GM08714 (cell line): ENCODE results near the gene HIBADH.

Source experiments
- H3K4me3 ChIP-seq: fragments of 200-500 bp; sonication (Bioruptor generic); 2 replicates; pipeline ENCODE4 v1.5.1; 2014; ENCODE audit warnings: mild to moderate bottlenecking, low read length, inconsistent platforms
- ZNF274 ChIP-seq: IDR thresholded peaks from 2 replicates; pipeline ENCODE4 v1.6.1; 2012; ENCODE audit warnings: mild to moderate bottlenecking, low read depth, low read length

The HIBADH gene

GRCh38 chr7:27606270-27607209, 56.1 kb downstream of the HIBADH start:
- H3K4me3 ChIP-seq: no peak overlapping the region
- TF ChIP-seq ZNF274: no peak

DNA sequence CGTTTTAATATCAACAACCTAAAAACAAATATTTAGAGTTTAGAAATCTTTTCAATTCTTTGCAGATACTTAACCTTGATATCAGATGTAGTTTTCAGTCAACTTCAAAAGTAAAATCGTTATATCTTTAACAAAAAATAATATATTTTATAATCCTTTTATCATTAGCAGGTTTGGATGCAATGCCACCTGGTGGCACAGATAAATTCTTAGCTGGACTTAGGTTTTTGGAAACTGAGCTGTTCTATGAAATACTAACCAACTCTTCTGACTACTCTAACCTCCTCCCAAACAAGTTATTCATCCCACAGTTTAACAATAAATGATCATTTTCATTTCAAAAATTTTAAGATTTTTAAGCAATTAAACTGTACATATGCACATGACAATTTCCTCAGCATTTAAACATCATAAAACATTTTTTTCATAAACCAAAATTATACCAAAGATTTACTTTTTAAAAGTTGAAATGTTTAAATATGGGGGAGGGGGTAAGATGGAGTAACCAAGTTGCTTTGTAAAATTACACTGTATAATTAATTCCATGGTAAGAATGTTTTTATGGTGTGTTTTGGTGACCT, 56.9 kb downstream of the HIBADH start:
- H3K4me3 ChIP-seq: no peak overlapping the region; the same call in 1 of the 2 replicates
- no peak for TF ChIP-seq ZNF274

DNA sequence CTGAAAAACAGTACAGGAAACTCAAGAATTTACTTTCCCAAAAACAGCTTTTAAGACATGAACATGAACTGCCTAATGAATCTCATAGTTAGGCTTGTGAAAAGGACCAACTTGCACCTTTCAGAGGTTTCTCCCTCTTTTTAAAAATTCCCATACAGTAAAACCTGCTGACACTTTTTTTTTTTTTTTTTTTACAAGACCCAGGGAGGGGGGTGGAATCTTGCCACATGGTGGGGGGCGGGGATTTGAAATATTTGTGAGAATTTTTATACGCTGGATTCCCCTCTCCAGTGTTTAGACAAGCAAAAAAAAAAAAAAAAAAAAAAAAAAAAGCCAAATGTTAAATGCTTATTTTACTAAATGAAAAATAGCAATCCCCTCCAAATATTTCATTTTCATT, 57.4 kb downstream of the HIBADH start:
- TF ChIP-seq ZNF274: no peak
- peak overlapping the region; percentile 11; the same call in 1 of the 2 replicates for H3K4me3 ChIP-seq

- no peak overlapping the region for H3K4me3 ChIP-seq
- no peak for TF ChIP-seq ZNF274
Measured at GRCh38 chr7:27603813-27604212, 58.9 kb downstream of the HIBADH start.

DNA sequence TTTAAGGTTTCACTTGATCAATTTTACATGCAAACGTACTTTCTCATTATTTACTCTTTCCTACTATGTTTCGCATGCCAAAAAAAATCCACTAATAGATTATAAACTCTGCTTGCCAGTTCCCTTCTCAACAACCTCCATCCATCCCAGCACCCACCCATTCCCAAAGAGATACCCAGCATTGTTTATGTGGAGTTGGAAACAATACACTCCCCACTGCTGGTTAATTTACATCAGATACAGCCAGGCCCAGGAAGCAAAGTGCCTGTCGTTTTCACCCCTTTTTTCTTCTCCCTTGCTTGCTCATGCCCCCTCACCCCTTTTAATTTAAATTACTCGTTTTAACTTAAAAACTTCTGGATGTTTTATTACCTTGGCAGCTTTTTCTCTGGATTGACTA, 59.9 kb downstream of the HIBADH start:
- TF ChIP-seq ZNF274: no peak

DNA sequence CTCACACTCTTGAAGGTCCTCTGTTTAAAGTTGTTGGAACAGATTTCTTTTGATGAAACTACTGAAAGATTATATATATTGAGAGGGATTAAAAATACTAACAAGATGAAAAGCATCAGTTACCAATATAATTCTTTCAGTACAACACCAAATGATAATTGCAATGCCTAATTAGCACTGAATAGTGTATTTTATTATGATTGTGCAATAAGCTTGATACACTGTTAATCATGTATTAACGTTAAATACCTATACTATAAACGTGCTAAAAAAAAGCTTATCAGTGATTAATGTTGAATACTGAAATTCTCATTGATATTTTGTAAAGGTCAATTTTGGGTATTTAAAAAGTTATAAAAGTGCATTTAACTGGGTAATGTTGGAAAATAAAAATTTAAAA, 61.5 kb downstream of the HIBADH start:
- no peak for TF ChIP-seq ZNF274
- no peak overlapping the region for H3K4me3 ChIP-seq

More for the DNA sequence above, 59.9 kb downstream of the HIBADH start:
- no peak overlapping the region for H3K4me3 ChIP-seq

DNA sequence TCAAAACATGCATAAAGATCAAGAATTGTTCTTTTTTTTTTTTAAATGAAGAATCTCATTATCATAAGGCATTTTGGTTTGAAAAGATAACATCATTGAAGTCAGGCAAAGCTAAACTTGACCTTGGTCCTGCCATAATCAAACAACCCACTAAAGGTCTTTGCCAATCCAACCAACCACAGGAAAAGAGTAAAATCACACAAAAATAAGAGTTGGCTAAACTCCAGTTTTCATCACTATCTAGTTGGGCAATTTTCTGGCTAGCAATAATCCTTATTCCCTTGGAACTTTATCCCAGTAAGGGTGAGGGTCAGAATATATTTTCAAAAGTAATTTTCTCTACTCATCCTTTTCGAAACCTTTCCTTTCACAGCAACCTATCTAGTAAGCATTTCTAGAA, 62.4 kb downstream of the HIBADH start:
- no peak for TF ChIP-seq ZNF274
- no peak overlapping the region for H3K4me3 ChIP-seq

DNA sequence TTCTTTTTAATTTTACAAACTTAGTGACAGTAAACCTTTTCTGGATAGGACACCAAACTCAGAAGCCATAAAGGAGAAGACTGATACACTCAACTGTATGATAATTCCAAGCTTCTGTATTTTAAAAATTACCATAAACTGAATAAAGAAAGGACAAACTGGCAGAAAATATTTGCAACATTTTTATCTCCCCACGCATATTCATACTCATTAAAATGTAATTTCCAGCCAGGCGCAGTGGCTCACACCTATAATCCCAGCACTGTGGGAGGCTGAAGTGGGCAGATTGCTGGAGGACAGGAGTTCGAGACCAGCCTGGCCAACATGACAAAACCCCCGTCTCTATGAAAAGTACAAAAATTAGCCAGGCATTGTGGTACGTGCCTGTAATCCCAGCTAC, 67.7 kb downstream of the HIBADH start:
- TF ChIP-seq ZNF274: no peak
- no peak overlapping the region for H3K4me3 ChIP-seq

DNA sequence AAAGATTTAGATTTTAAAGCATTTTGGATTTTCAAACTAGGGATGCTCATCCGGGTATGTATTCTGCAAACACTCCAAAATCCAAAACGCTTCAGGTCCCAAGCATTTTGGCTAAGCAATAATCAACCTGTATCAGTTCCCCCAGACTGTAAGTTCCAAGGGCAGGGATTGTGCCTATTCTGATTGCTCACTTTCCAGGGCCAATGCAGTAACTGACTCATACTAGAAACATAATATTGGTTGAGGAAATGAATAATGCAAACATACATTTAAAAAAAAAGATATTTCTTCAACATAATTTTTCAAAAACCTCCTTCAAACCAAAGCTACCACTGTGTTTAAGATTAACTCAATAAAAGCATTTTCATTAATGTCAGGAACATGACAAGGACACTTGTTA, 69.5 kb downstream of the HIBADH start:
- no peak overlapping the region for H3K4me3 ChIP-seq
- TF ChIP-seq ZNF274: no peak

DNA sequence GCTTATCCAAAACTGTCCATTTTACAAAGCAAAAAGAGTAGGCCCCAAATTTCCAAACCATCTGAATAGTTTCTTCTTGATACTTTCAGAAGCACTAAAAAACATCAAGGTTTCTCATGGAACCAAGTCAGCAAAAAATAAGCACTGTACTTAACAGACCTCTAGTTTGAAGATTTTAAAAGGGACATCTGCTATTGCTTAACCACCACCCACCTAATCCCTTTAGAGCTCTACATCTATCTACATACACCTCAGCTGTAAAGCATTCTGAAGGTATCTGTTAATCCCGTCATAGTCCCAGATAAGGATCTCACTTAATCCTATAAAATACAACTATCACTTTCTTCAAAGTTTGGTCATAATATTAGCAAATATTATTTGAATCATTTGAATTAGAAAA, 72.3 kb downstream of the HIBADH start:
- H3K4me3 ChIP-seq: no peak overlapping the region
- TF ChIP-seq ZNF274: no peak

DNA sequence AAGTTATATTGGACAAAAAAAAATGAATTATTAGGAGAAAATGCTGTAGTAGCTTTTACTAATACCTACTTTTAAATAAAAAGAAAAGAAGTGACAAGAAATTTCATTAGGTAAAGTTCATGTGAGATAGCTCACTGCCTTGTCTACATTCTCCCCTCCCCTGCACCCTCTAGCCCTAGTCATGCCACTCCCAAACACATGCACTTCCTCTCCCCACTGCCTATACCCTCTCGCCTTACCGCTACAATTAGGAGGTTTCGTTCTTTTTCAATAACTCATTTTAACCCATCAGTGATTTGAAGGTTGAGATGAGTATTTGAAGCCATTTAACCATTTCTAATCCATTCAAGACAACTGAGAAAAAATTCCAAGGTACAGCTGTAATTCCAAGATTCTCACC, 75.3 kb downstream of the HIBADH start:
- TF ChIP-seq ZNF274: no peak
- H3K4me3 ChIP-seq: no peak overlapping the region

- no peak overlapping the region for H3K4me3 ChIP-seq
- TF ChIP-seq ZNF274: no peak
Measured at GRCh38 chr7:27586825-27587224, 75.9 kb downstream of the HIBADH start.

- TF ChIP-seq ZNF274: no peak
- H3K4me3 ChIP-seq: no peak overlapping the region
Measured at GRCh38 chr7:27585781-27586447, 76.8 kb downstream of the HIBADH start.

DNA sequence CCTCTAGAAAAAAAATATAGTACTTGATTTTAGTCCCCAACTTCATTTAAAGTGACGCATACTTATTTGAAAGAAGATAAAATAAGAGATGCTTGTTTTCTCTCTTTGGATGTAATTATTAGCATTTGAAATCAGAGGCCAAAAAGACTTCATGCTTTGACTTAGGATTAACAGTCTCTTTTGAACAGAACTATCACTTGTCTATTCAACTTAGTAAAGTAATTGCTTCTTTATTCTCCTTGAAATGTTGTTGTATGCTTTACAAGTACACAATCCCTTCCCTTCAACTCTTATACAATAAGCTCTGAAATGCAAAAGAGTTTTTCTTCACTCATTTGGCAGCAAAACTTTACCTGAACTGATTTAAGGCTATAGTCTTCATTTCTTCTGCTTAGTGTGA, 80.8 kb downstream of the HIBADH start:
- TF ChIP-seq ZNF274: no peak
- no peak overlapping the region for H3K4me3 ChIP-seq

DNA sequence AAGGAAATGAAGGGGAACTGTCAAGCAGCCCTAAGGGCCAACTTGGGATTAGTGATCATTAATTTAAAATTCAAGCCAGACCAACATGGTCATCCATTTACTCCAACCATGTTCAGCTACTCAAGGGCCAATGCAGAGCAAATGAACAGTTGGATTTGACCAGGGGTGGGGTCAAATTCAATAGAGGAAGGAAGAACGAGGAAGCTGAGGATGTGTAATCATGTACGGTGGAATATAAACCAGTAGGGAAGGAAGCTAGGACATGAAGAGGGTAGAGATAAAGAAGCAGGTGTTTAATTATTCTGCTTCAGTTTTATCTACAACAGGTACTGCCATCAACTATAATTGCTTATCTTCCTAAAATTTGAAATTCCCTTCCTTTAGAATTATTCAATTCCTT, 81.6 kb downstream of the HIBADH start:
- H3K4me3 ChIP-seq: no peak overlapping the region
- no peak for TF ChIP-seq ZNF274
